Activated CD4-positive, alpha-beta T cell treated with anti-CD3 and anti-CD28 coated beads, Interleukin-2, amount 50 U/mL, for 24 hours (primary cell): ENCODE measurements around the gene FRMD6.
A peak's percentile ranks its signal among the peaks of the same experiment; 100 is the strongest.
"Not testable (repeated sequence)": the region's sequence is repeated elsewhere in the genome, so short reads cannot be mapped to it uniquely, and the experiment has no call there.

ENCODE experiments used
- DNase-seq, 2 donors: peaks; one replicate each; pipeline ENCODE4 v3.0.0-alpha.2; 2020; ENCODE audit warnings: low read depth in 1 of 2, low spot score in 1 of 2

The FRMD6 gene

GRCh38 chr14:51628238-51628637 is 23.5 kb upstream of the FRMD6 start:
- no peak for DNase-seq

GRCh38 chr14:51630987-51631386 is 20.7 kb upstream of the FRMD6 start:
- no peak for DNase-seq

GRCh38 chr14:51633298-51633697 is 18.4 kb upstream of the FRMD6 start:
- DNase-seq: not testable (repeated sequence)

GRCh38 chr14:51636109-51636508 is 15.6 kb upstream of the FRMD6 start:
- no peak for DNase-seq

- no peak for DNase-seq
Observed at GRCh38 chr14:51638071-51638944, 13.4 kb upstream of the FRMD6 start.

- DNase-seq: no peak
Observed at GRCh38 chr14:51639668-51640316, 11.9 kb upstream of the FRMD6 start.

GRCh38 chr14:51643140-51643539 is 8.6 kb upstream of the FRMD6 start:
- no peak for DNase-seq

GRCh38 chr14:51644217-51644933 is 7.3 kb upstream of the FRMD6 start:
- DNase-seq: no peak

GRCh38 chr14:51648296-51648695 is 3.4 kb upstream of the FRMD6 start:
- DNase-seq: no peak

- no peak for DNase-seq
Observed at GRCh38 chr14:51650716-51651387, 858 bp upstream of the FRMD6 start.

- peak in 1 of 2 donors; percentile 8 for DNase-seq
Observed at GRCh38 chr14:51652168-51653078, 713 bp downstream of the FRMD6 start.

GRCh38 chr14:51653079-51653774 is 1.5 kb downstream of the FRMD6 start:
- no peak for DNase-seq

GRCh38 chr14:51653775-51654532 is 2.2 kb downstream of the FRMD6 start:
- no peak for DNase-seq

GRCh38 chr14:51654533-51654845 is 2.8 kb downstream of the FRMD6 start:
- no peak for DNase-seq

- DNase-seq: no peak
Observed at GRCh38 chr14:51657762-51658161, 6.1 kb downstream of the FRMD6 start.

GRCh38 chr14:51658441-51659173 is 6.9 kb downstream of the FRMD6 start:
- DNase-seq: no peak

- no peak for DNase-seq
Observed at GRCh38 chr14:51660741-51661140, 9.0 kb downstream of the FRMD6 start.

- DNase-seq: no peak
Observed at GRCh38 chr14:51661504-51661903, 9.8 kb downstream of the FRMD6 start.
